ENCODE results near the gene PLIN4. TPM values are rescaled to one million over a fixed set of nuclear protein-coding genes. Genes with fewer than 3 reads are reported as not detected.

Gene PLIN4
- total and polyA plus RNA-seq, 9 of the 15 experiments (the other 6 are each of a cell fraction or from before 2014, with no cell fraction given) = 0.04 to 0.16 (median 0.07) TPM; not detected in 3

- in situ Hi-C loops (cut with MboI) = no loop called here
- no peak overlapping the region for H3K9ac ChIP-seq (ENCODE audit: insufficient read depth in 1 of 2, low read depth in 2 of 2, low read length in 2 of 2)
- DNase-seq (ENCODE audit: extremely low read depth in 1 of 4, low spot score in 3 of 4) = no peak
- no peaks in the 10 kb centered on the region for H3K27me3 ChIP-seq (ENCODE audit: control insufficient read depth in 2 of 2, insufficient read depth in 2 of 2, low read length in 2 of 2)
- no peaks in the 10 kb centered on the region for H3K9me1 ChIP-seq (ENCODE audit: control insufficient read depth, insufficient read depth, low read length)
- no TSS peak for BruUV-seq (replicated peaks)
- peaks cover 3% of the 10 kb centered on the region; the same call in 1 of the 2 replicates for H3K9me3 ChIP-seq (replicated peaks; ENCODE audit: control insufficient read depth, insufficient read depth, low read depth, low read length)
- H2AFZ ChIP-seq (ENCODE audit: low read depth, low read length) = no peak overlapping the region
- no peak for ATAC-seq
- TF ChIP-seq RBFOX2 (IDR thresholded peaks at IDR 0.05; ENCODE audit: low read depth, low read length) (no peak), PHF20 (IDR thresholded peaks at IDR 0.05; ENCODE audit: partially characterized antibody) (peak; percentile 2), ZNF695 (CRISPR knock-in tag; IDR thresholded peaks at IDR 0.05) (no peak), ZNF274 (IDR thresholded peaks at IDR 0.05; ENCODE audit: borderline replicate concordance, low read depth, low read length) (no peak), ZFX (CRISPR knock-in tag; IDR thresholded peaks at IDR 0.05) (no peak), XRCC4 (IDR thresholded peaks at IDR 0.05; ENCODE audit: extremely low read depth, insufficient read depth, insufficient read length) (no peak), HNRNPH1 (optimal IDR thresholded peaks at IDR 0.05; ENCODE audit: low read depth, low read length) (no peak), NCOR1 (IDR thresholded peaks at IDR 0.05) (no peak), BACH1 (tag; IDR thresholded peaks at IDR 0.05) (no peak), STAT5A (IDR thresholded peaks at IDR 0.05; ENCODE audit: borderline replicate concordance, low read length) (0 out of 2 replicates have a peak, but pooled peaks have one; percentile 7)
- ChIA-PET POLR2A (no interaction called here), CTCF (ENCODE audit: low intra/inter-chr PET ratio) (no interaction called here)
- peaks cover 0 to 9% of the 10 kb centered on the region in 2 experiments; a peak in 1 of 5 replicates for H3K4me1 ChIP-seq (replicated peaks in 1 of 2; ENCODE audit: control insufficient read depth in 2 of 2, insufficient read depth in 2 of 2, low read length in 2 of 2)
- intact Hi-C loops (cut with micrococcal nuclease) = no loop called here
- no peaks in the 10 kb centered on the region for H4K20me1 ChIP-seq (replicated peaks; ENCODE audit: control insufficient read depth, insufficient read depth, low read length)
- no peak for FAIRE-seq
- 98% methylated on average over 25 of the region's 41 CpGs for WGBS (ENCODE audit: insufficient coverage, low coverage, missing lambda C conversion rate)
- H3K79me2 ChIP-seq (ENCODE audit: control insufficient read depth, insufficient read depth, low read length) = no peaks in the 10 kb centered on the region
- no peak overlapping the region for H3K4me3 ChIP-seq
- H3K36me3 ChIP-seq (ENCODE audit: control insufficient read depth, insufficient read depth, low read length) = peaks cover 69% of the 10 kb centered on the region
- H3K27ac ChIP-seq (ENCODE audit: extremely low read depth, low read depth, low read length) = no peak overlapping the region; the same call in 2 of the 3 replicates
- no peak overlapping the region for H3K4me2 ChIP-seq (ENCODE audit: insufficient read depth, low read length)
These were observed 25.0 kb downstream of the PLIN4 start for GRCh38 chr19:4493104-4493928.

All from K562 (cell line).